GM18498 (cell line): Measurements from ENCODE around the gene POTEG.
"Not testable (repeated sequence)": the region's sequence is repeated elsewhere in the genome, so short reads cannot be mapped to it uniquely, and the experiment has no call there.

Experiments
- ATAC-seq: cut with Tn5 transposase; IDR thresholded peaks from one replicate; pipeline ENCODE4 v1.9.1; 2021; ENCODE audit warnings: mild to moderate bottlenecking, moderate library complexity; ENCODE audit not compliant: unreplicated experiment

Gene POTEG

DNA sequence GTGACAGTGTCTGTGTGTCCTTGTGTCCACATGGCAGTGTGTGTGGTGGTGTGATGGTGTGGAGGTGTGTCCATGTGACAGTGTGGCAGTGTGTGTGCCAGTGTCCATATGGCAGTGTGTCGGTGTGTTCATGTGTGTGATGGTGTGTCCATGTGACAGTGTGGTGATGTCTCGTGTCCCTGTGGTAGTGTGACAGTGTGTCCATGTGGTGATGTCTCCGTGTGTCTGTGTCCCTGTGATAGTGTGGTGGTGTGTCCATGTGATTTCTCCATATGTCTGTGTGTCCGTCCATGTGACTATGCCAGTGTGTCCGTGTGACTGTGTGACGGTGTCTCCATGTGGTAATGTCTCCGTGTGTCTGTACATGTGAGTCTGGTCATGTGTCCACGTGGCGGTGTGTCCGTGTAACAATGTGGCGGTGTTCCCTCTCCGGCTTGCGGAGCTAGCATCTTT lies 59.7 kb downstream of the POTEG start:
- not testable (repeated sequence) for ATAC-seq

GRCh38 chr14:19372813-19373500 lies 61.2 kb downstream of the POTEG start:
- not testable (repeated sequence) for ATAC-seq

- not testable (repeated sequence) for ATAC-seq
Observed at GRCh38 chr14:19371767-19372166, 62.4 kb downstream of the POTEG start.

DNA sequence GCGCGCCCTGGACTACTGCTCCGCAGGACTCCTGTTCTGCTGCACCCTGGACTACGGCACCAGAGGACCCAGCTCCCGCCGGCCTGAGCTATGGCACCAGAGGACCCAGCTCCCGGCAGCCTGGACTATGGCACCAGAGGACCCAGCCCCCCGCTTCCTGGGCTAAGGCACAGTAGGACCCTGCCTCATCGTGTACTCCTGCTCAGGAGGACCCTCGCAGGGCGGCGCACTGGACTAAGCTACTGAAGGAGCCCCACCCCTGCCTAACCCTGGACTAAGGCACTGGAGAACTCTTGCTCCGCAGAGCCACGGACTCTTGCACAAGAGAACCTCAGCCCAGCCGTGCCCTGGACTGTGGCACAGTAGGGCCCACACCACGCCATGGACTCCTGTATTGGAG lies 71.3 kb downstream of the POTEG start:
- not testable (repeated sequence) for ATAC-seq

DNA sequence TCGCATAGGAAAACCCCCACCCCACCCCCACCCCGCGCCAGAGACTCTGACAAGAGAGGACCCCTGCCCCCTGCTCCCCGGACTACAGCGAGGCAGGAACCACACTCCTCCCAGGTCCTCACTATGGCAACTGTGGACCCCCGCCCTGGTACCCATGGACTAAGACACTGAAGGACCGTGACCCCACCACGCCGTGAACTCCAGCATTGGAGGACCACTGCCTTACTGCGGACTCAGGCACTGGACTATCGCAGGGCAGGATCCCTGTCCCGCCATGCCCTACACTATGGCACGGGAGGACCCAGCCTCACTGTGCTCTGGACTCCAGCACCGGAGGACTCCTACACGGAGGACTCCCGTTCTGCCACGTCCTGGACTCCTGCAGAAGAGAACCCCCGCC lies 71.8 kb downstream of the POTEG start:
- ATAC-seq, result not testable (repeated sequence)

DNA sequence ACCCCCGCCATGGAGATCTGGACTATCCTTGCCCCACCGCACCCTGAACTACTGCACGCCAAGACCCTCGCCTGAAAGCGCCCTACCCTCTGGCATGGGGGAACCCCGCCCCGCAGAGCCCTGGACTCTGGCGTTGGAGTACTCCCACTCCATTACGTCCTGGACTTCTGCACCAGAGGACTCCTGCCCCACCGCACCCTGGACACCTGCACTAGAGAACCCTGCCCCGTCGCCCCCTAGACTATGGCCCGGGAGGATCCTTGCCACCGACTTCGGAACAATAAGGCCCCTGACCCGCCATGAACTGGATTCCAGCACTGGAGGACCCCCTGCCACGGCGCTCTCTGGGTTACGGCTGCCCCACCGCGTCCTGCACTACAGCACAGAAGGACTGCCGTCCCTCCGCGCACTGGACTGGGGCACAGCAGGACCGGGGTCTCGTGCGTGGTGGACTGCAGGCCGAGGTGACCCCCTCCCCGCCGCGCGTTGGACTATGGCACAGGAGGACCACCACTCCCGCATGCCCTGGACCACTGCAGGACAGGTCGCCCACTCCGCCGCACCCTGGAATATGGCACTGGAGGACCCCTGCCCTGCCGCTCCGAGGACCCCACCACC lies 72.4 kb downstream of the POTEG start:
- not testable (repeated sequence) for ATAC-seq

GRCh38 chr14:19360937-19361635 lies 73.1 kb downstream of the POTEG start:
- ATAC-seq, result not testable (repeated sequence)
